DND-41 (cell line): ENCODE measurements around the gene APMAP.

Source experiments
- EZH2 ChIP-seq: IDR thresholded peaks from 3 replicates; pipeline ENCODE4 v1.6.1; 2012; ENCODE audit warnings: borderline replicate concordance, low read depth, mild to moderate bottlenecking, moderate library complexity, low read length, inconsistent platforms; ENCODE audit not compliant: severe bottlenecking
- TF ChIP-seq, protein P1 (sequence below): IDR thresholded peaks from 2 replicates; pipeline ENCODE4 v1.5.1; 2012; ENCODE audit warnings: borderline replicate concordance, low read length, moderate library complexity, mild to moderate bottlenecking; ENCODE audit not compliant: poor library complexity, severe bottlenecking; ENCODE audit errors: extremely low read depth

- TF ChIP-seq, protein P1, sequence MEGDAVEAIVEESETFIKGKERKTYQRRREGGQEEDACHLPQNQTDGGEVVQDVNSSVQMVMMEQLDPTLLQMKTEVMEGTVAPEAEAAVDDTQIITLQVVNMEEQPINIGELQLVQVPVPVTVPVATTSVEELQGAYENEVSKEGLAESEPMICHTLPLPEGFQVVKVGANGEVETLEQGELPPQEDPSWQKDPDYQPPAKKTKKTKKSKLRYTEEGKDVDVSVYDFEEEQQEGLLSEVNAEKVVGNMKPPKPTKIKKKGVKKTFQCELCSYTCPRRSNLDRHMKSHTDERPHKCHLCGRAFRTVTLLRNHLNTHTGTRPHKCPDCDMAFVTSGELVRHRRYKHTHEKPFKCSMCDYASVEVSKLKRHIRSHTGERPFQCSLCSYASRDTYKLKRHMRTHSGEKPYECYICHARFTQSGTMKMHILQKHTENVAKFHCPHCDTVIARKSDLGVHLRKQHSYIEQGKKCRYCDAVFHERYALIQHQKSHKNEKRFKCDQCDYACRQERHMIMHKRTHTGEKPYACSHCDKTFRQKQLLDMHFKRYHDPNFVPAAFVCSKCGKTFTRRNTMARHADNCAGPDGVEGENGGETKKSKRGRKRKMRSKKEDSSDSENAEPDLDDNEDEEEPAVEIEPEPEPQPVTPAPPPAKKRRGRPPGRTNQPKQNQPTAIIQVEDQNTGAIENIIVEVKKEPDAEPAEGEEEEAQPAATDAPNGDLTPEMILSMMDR: no peak
- TF ChIP-seq EZH2: no peak
Measured at GRCh38 chr20:24961384-24962181, 31.0 kb downstream of the APMAP start.
